Stimulated activated CD8-positive, alpha-beta memory T cell treated with anti-CD3 and anti-CD28 coated beads, Interleukin-4, amount 100 ng/mL, for 48 hours (primary cell): Measurements from ENCODE around the gene LIMD2.

Experiments used
- DNase-seq: peaks from one replicate; pipeline ENCODE4 v3.0.0-alpha.2; 2020

LIMD2 gene

DNA sequence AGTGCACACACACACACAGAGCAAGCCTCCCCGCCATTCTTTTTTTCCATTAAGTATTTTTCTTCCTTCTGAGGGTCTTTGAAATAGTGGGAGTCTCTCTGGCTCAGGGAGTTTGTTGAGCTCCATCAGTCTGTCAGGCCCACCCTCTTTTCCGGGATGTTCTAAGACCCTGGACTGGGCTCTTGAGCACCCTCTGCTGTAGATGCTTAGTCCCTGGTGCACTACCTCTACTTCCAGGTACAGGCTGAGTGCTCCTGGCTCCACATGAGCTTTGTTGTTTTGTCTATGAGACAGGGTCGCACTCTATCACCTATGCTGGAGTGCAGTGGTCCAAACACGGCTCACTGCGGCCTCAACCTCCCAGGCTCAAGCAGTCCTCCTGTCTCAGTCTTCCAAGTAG is 20.7 kb downstream of the LIMD2 start:
- DNase-seq = no peak

- no peak for DNase-seq
These were observed 23.3 kb downstream of the LIMD2 start for GRCh38 chr17:63676584-63676983.

DNA sequence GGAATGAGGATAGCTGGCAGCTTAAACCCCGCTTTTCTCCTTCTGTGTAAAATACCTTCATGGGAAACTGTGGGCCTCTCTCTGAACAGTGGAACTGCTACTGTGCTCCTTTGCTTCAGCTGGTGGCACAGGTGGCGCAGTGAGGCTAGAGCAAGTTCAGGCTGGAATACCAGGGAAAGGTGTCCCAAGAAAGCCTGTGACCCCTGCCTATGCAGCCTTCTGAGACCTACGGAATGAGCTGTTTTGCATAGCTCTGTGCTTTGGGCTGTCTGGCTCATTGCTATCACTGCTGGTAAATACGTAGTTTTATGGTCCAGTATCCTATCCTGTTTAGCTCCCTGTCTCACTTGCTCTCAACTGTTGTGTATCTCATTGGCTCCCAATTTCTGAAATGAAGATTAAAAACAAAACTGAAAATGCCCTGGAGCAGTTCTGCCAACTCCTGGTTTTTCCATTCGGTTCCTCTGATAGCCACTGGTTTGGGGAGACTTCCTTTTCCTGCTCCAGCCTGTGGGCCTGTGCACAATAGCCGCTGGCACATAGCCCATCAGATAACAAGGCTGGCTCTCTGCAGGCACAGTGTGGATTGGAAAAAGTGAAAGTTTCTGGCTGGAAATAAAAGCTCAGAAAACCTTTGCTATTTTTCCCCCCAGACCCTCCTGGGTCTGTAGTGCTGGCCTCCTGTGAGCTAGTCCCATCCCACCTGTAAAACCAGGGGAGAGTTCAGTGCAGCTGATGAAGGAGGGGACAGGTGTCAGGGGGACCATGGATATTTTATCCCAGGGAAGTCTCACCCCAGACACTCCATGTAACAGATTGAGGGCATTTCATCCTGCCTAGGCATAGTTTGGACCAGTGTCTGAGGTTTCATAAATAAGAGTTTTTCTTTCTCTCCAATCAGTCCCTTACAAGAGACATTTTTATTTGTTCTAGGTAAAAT is 24.0 kb downstream of the LIMD2 start:
- DNase-seq = no peak

DNA sequence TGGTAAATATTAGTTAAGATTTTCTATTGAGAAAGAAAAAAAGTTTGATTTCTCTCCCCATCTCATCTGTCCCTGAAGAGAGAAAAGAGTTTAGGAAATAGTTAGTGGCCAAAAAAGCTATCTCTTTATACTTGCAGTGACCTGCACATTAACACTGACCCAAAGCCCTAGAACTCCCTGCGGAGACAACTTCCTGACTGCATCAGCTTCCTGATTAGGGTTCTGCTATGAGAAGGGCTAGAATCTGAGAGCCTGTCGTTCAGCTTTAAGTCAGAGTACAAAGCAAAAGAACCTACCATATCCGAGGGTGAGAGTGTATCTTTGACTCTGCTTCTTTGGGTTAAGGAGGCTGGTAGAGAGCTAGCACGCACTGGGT is 24.7 kb downstream of the LIMD2 start:
- no peak for DNase-seq

DNA sequence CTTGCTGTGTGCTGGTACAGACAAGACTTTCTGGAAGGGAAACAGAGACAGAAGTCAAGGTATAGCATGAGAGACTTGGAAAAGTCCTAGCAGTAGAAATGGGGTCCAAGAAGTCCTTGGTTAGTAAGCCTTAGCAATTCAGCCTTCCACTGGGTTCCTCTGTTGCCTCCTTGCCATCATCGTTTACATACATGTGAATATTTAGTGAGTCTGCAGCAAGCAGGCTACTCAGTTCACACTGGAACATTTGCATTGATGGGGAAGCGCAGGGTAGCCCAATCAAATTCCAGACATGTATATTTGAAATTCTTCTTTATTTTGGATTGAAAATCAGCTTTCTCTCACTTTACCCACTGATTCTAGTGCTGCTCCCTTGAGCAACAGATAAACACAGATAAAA is 27.1 kb downstream of the LIMD2 start:
- no peak for DNase-seq

DNA sequence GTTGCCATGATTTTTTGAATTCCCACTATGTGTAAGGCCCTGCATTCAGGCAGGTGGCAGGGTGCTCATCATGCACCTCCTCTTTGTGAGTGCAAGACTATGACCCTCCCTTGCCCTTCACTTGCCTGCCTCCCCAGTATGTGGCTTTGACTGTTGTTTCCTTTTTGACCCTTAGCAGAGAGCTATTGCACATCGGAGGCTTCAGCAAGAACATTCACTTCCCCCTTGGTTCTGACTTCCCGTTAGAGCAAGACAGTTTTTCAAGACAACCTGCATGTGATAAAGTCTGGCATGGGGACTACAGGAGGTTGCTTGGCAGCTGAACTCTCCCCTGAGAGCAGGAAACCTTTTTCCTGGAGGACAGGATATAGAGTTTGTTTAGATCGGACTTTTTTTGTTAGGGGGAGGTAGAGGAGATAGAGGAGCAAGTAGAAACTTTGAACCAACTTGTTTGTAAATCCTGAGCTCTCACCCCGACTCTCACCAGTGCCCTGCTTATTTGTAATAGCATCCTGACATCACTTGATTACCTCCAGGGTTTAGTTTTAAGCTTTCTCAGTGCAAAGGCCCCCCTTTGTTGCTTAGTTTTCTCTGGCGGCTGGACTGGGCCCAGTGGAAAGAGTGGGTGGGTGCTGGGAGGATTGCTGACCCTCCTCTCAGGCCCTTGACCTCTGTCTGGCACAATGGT is 34.3 kb downstream of the LIMD2 start:
- no peak for DNase-seq

GRCh38 chr17:63659850-63660249 is 40.1 kb downstream of the LIMD2 start:
- no peak for DNase-seq

GRCh38 chr17:63658366-63658765 is 41.6 kb downstream of the LIMD2 start:
- DNase-seq = no peak

GRCh38 chr17:63657786-63658185 is 42.1 kb downstream of the LIMD2 start:
- DNase-seq = no peak

- DNase-seq = no peak
These were observed 46.9 kb downstream of the LIMD2 start for GRCh38 chr17:63653050-63653449.

DNA sequence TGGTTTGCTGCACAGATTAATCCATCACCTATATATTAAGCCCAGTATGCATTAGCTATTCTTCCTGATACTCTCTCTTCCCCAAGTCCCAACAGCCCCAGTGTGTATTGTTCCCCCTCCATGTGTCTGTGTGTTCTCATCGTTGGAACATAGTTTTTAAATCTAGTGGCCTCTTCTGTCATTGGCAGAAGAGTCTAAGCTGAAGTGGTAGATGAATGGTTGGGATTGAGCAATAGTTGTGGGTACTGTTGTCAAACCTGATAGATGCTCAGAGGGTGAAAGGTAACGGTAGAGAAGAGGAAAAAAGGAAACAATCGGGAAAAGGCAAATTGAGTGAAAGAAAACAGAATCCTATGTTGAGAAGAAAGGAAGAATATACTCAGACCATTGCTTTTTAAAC is 47.8 kb downstream of the LIMD2 start:
- DNase-seq = no peak

DNA sequence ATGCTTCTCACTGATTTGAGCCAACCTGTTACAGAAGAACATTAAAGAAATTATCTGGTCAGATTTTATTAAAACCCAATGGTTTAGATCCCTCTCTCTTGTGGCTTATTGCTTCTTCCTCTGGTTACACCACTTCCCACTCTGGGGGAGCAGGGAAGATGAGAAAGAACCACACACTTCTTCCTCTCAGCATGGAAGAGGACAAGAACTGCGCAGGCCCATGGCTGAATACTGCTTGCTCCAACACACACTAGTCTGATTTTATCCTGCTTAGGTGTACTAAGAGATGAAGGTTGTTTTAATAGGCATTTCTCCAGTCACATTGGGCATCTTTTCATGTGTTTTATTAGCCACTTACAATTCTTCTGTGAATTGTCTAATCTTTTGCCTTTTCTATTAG is 50.1 kb downstream of the LIMD2 start:
- no peak for DNase-seq

- DNase-seq = no peak
These were observed 52.0 kb downstream of the LIMD2 start for GRCh38 chr17:63647936-63648335.

DNA sequence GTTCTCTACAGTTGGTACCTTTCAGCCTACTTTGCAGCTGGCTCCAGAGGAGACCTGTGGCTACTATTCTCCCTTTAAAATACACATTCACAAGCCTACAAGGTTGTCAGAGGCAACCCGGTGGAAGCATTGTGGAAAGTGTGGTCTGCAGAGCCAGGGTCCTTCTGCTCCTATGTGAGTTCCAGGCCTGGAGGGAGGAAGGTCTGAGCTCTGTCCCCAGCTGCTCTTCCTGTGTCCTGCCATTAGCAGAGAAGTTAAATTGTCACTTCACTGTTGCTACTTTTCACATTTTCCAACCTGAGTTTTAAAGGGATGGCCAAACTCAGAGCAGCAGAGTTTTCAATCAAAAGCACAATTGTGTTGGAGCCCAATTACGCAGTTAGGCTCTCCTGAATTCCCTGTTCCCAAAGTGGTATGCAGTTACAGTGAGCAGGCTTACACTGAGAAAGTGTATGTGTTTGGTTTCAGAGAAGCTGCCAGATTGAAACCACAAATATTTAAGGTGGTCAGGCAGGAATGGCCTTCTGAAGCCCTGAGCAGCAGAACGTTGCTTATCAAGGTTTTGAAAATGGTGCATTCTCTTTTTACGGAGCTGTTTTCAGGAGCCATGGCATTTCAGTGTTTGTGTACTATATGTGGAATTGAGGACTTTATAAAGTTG is 52.7 kb downstream of the LIMD2 start:
- DNase-seq = no peak

- DNase-seq = no peak
These were observed 53.5 kb downstream of the LIMD2 start for GRCh38 chr17:63646488-63646806.
